GM19238 (cell line): ENCODE measurements around the gene FOXD4L3.
"Not testable (repeated sequence)": the region's sequence is repeated elsewhere in the genome, so short reads cannot be mapped to it uniquely, and the experiment has no call there.

ENCODE experiments used
- DNase-seq: peaks from one replicate; pipeline ENCODE4 v3.0.0; 2011; ENCODE audit warnings: low spot score; ENCODE audit not compliant: insufficient read length

The FOXD4L3 gene

GRCh38 chr9:68343992-68344391, 41.3 kb downstream of the FOXD4L3 start:
- DNase-seq, result not testable (repeated sequence)

GRCh38 chr9:68351689-68352088, 49.0 kb downstream of the FOXD4L3 start:
- DNase-seq, result not testable (repeated sequence)
